ENCODE measurements around the gene SULT1C2. TPM values are rescaled to one million over a fixed set of nuclear protein-coding genes. Genes with fewer than 3 reads are reported as not detected.
A peak's percentile ranks its signal among the peaks of the same experiment; 100 is the strongest.

Gene SULT1C2
- polyA plus RNA-seq (2013), result 0.03 TPM

- H3K27ac ChIP-seq (ENCODE audit: insufficient read depth in 1 of 2, low read depth in 1 of 2, low read length in 2 of 2, poor library complexity in 1 of 2, severe bottlenecking in 2 of 2), result no peak within 1 kb of the TSS
- DNase-seq, result peak in 1 of 3 donors; percentile 50
- peaks cover 0 to 2% (median 0%) of the 10 kb centered on the region in 5 experiments for H3K9me3 ChIP-seq (ENCODE audit: control extremely low read depth in 1 of 5, control insufficient read depth in 4 of 5, insufficient read depth in 2 of 5, low read depth in 1 of 5, low read length in 4 of 5)
- no peaks in the 10 kb centered on the region for H3K36me3 ChIP-seq (ENCODE audit: control insufficient read depth in 4 of 4, insufficient read depth in 4 of 4, low read length in 3 of 4)
- POLR2A ChIA-PET, result no interaction called here
- H3K4me1 ChIP-seq (ENCODE audit: control extremely low read depth in 1 of 4, control insufficient read depth in 4 of 4, insufficient read depth in 4 of 4, low read length in 3 of 4), result peaks cover 0 to 11% (median 5%) of the 10 kb centered on the region in 4 experiments
- no peak within 1 kb of the TSS for H3K4me3 ChIP-seq (ENCODE audit: control insufficient read depth in 1 of 7, extremely low read depth in 1 of 7, insufficient read depth in 4 of 7, low read depth in 2 of 7, low read length in 6 of 7)
- no peaks in the 10 kb centered on the region for H3K27me3 ChIP-seq (replicated peaks in 2 of 5; ENCODE audit: control insufficient read depth in 4 of 5, insufficient read depth in 5 of 5, low read length in 4 of 5)
- CTCF ChIA-PET, result no interaction called here
- 59% methylated on average over 6 of the region's 7 CpGs for WGBS (ENCODE audit: insufficient coverage)
Observed at GRCh38 chr2:108288534-108289106, at the start of gene SULT1C2. TSS of gene SULT1C2 (plus strand) at chr2:108288895. CDS start at chr2:108293668, 4,773 bp downstream.

- H3K9me3 ChIP-seq (ENCODE audit: control extremely low read depth in 1 of 5, control insufficient read depth in 4 of 5, insufficient read depth in 2 of 5, low read depth in 1 of 5, low read length in 4 of 5), result peaks cover 1 to 22% (median 8%) of the 10 kb centered on the region in 5 experiments
- no peaks in the 10 kb centered on the region for H3K36me3 ChIP-seq (ENCODE audit: control insufficient read depth in 4 of 4, insufficient read depth in 4 of 4, low read length in 3 of 4)
- no peak for DNase-seq
- ChIA-PET POLR2A (no interaction called here), CTCF (no interaction called here)
- no peaks in the 10 kb centered on the region for H3K27me3 ChIP-seq (replicated peaks in 2 of 5; ENCODE audit: control insufficient read depth in 4 of 5, insufficient read depth in 5 of 5, low read length in 4 of 5)
- no peak within 1 kb of the TSS for H3K4me3 ChIP-seq (ENCODE audit: control insufficient read depth in 1 of 7, extremely low read depth in 1 of 7, insufficient read depth in 4 of 7, low read depth in 2 of 7, low read length in 6 of 7)
- H3K4me1 ChIP-seq (ENCODE audit: control extremely low read depth in 1 of 4, control insufficient read depth in 4 of 4, insufficient read depth in 4 of 4, low read length in 3 of 4), result no peaks in the 10 kb centered on the region
- WGBS (ENCODE audit: insufficient coverage), result 67% methylated on average over 2 of the region's 2 CpGs
- no peak within 1 kb of the TSS for H3K27ac ChIP-seq (ENCODE audit: insufficient read depth in 1 of 2, low read depth in 1 of 2, low read length in 2 of 2, poor library complexity in 1 of 2, severe bottlenecking in 2 of 2)
Observed at GRCh38 chr2:108239786-108240185, 48.9 kb upstream of the SULT1C2 start, which contains the start of gene SULT1C3. TSS of gene SULT1C3 (plus strand) at chr2:108239968. CDS start at chr2:108247195, 7,227 bp downstream.

DNA sequence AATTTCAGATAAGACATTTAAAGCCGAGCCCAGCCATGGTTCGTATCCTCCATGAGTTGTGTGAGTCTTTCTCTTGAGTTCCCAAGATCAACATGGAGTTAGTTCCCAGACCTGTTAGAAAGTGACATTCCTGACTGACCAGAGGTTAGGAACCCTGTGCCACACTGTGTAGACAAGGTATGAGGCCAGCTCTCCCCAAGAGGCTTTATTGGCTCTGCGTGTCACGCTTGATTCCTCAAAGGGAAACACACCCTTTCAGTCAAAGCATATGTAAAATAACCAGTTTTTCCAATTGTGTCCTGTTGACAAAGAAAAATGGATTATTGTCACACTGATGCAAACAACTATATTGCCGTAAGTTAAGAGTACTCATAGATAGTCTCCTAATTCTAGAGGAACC lies 47.7 kb upstream of the SULT1C2 start:
- POLR2A ChIA-PET, result no interaction called here
- WGBS (ENCODE audit: insufficient coverage), result 94% methylated on average over 2 of the region's 5 CpGs
- Histone ChIP-seq H3K36me3 (ENCODE audit: control insufficient read depth in 4 of 4, insufficient read depth in 4 of 4, low read length in 3 of 4) (no peaks in the 10 kb centered on the region), H3K27me3 (replicated peaks in 2 of 5; ENCODE audit: control insufficient read depth in 4 of 5, insufficient read depth in 5 of 5, low read length in 4 of 5) (no peaks in the 10 kb centered on the region), H3K27ac (ENCODE audit: insufficient read depth in 1 of 2, low read depth in 1 of 2, low read length in 2 of 2, poor library complexity in 1 of 2, severe bottlenecking in 2 of 2) (no peak overlapping the region), H3K9me3 (ENCODE audit: control extremely low read depth in 1 of 5, control insufficient read depth in 4 of 5, insufficient read depth in 2 of 5, low read depth in 1 of 5, low read length in 4 of 5) (peaks cover under 1 to 23% (median 8%) of the 10 kb centered on the region in 5 experiments), H3K4me1 (ENCODE audit: control extremely low read depth in 1 of 4, control insufficient read depth in 4 of 4, insufficient read depth in 4 of 4, low read length in 3 of 4) (no peaks in the 10 kb centered on the region), H3K4me3 (ENCODE audit: control insufficient read depth in 1 of 7, extremely low read depth in 1 of 7, insufficient read depth in 4 of 7, low read depth in 2 of 7, low read length in 6 of 7) (no peak overlapping the region)
- no peak for DNase-seq
- CTCF ChIA-PET, result interaction anchor here (1.0 kb wide), 1 partner anchor 12 kb away, joined by 4 read pairs; no protein-coding TSS in a partner anchor

- Histone ChIP-seq H3K9me3 (ENCODE audit: control extremely low read depth in 1 of 5, control insufficient read depth in 4 of 5, insufficient read depth in 2 of 5, low read depth in 1 of 5, low read length in 4 of 5) (peaks cover 0 to 8% (median 0%) of the 10 kb centered on the region in 5 experiments), H3K36me3 (ENCODE audit: control insufficient read depth in 4 of 4, insufficient read depth in 4 of 4, low read length in 3 of 4) (no peaks in the 10 kb centered on the region), H3K27ac (ENCODE audit: insufficient read depth in 1 of 2, low read depth in 1 of 2, low read length in 2 of 2, poor library complexity in 1 of 2, severe bottlenecking in 2 of 2) (no peak overlapping the region), H3K27me3 (replicated peaks in 2 of 5; ENCODE audit: control insufficient read depth in 4 of 5, insufficient read depth in 5 of 5, low read length in 4 of 5) (no peaks in the 10 kb centered on the region), H3K4me3 (ENCODE audit: control insufficient read depth in 1 of 7, extremely low read depth in 1 of 7, insufficient read depth in 4 of 7, low read depth in 2 of 7, low read length in 6 of 7) (no peak overlapping the region), H3K4me1 (ENCODE audit: control extremely low read depth in 1 of 4, control insufficient read depth in 4 of 4, insufficient read depth in 4 of 4, low read length in 3 of 4) (no peaks in the 10 kb centered on the region)
- no CpG with 5 or more reads among the region's 1 CpG for WGBS (ENCODE audit: insufficient coverage)
- ChIA-PET CTCF (interaction anchor here (1.6 kb wide), 1 partner anchor 25 kb away, joined by 4 read pairs; no protein-coding TSS in a partner anchor), POLR2A (interaction anchor here (0.7 kb wide), 1 partner anchor 11 kb away, joined by 3 read pairs; no protein-coding TSS in a partner anchor)
- no peak for DNase-seq
Observed at GRCh38 chr2:108243566-108243965, 45.1 kb upstream of the SULT1C2 start.

GRCh38 chr2:108244667-108245414 lies 43.9 kb upstream of the SULT1C2 start:
- Histone ChIP-seq H3K9me3 (ENCODE audit: control extremely low read depth in 1 of 5, control insufficient read depth in 4 of 5, insufficient read depth in 2 of 5, low read depth in 1 of 5, low read length in 4 of 5) (peaks cover 0 to 6% (median 0%) of the 10 kb centered on the region in 5 experiments), H3K36me3 (ENCODE audit: control insufficient read depth in 4 of 4, insufficient read depth in 4 of 4, low read length in 3 of 4) (no peaks in the 10 kb centered on the region), H3K4me3 (ENCODE audit: control insufficient read depth in 1 of 7, extremely low read depth in 1 of 7, insufficient read depth in 4 of 7, low read depth in 2 of 7, low read length in 6 of 7) (no peak overlapping the region), H3K4me1 (ENCODE audit: control extremely low read depth in 1 of 4, control insufficient read depth in 4 of 4, insufficient read depth in 4 of 4, low read length in 3 of 4) (no peaks in the 10 kb centered on the region), H3K27ac (ENCODE audit: insufficient read depth in 1 of 2, low read depth in 1 of 2, low read length in 2 of 2, poor library complexity in 1 of 2, severe bottlenecking in 2 of 2) (no peak overlapping the region), H3K27me3 (replicated peaks in 2 of 5; ENCODE audit: control insufficient read depth in 4 of 5, insufficient read depth in 5 of 5, low read length in 4 of 5) (no peaks in the 10 kb centered on the region)
- POLR2A ChIA-PET, result no interaction called here
- CTCF ChIA-PET, result interaction anchor here (1.6 kb wide), 1 partner anchor 26 kb away, joined by 4 read pairs; no protein-coding TSS in a partner anchor
- WGBS (ENCODE audit: insufficient coverage), result 95% methylated on average over 2 of the region's 2 CpGs
- DNase-seq, result no peak

GRCh38 chr2:108253106-108253505 lies 35.6 kb upstream of the SULT1C2 start:
- DNase-seq, result no peak
- H3K9me3 ChIP-seq (ENCODE audit: control extremely low read depth in 1 of 5, control insufficient read depth in 4 of 5, insufficient read depth in 2 of 5, low read depth in 1 of 5, low read length in 4 of 5), result no peaks in the 10 kb centered on the region
- H3K4me3 ChIP-seq (ENCODE audit: control insufficient read depth in 1 of 7, extremely low read depth in 1 of 7, insufficient read depth in 4 of 7, low read depth in 2 of 7, low read length in 6 of 7), result no peak overlapping the region
- no peak overlapping the region for H3K27ac ChIP-seq (ENCODE audit: insufficient read depth in 1 of 2, low read depth in 1 of 2, low read length in 2 of 2, poor library complexity in 1 of 2, severe bottlenecking in 2 of 2)
- ChIA-PET CTCF (interaction anchor here (1.6 kb wide), 1 partner anchor 12 kb away, joined by 4 read pairs; no protein-coding TSS in a partner anchor), POLR2A (no interaction called here)
- no peaks in the 10 kb centered on the region for H3K36me3 ChIP-seq (ENCODE audit: control insufficient read depth in 4 of 4, insufficient read depth in 4 of 4, low read length in 3 of 4)
- no CpG with 5 or more reads among the region's 1 CpG for WGBS (ENCODE audit: insufficient coverage)
- H3K27me3 ChIP-seq (replicated peaks in 2 of 5; ENCODE audit: control insufficient read depth in 4 of 5, insufficient read depth in 5 of 5, low read length in 4 of 5), result no peaks in the 10 kb centered on the region
- no peaks in the 10 kb centered on the region for H3K4me1 ChIP-seq (ENCODE audit: control extremely low read depth in 1 of 4, control insufficient read depth in 4 of 4, insufficient read depth in 4 of 4, low read length in 3 of 4)

DNA sequence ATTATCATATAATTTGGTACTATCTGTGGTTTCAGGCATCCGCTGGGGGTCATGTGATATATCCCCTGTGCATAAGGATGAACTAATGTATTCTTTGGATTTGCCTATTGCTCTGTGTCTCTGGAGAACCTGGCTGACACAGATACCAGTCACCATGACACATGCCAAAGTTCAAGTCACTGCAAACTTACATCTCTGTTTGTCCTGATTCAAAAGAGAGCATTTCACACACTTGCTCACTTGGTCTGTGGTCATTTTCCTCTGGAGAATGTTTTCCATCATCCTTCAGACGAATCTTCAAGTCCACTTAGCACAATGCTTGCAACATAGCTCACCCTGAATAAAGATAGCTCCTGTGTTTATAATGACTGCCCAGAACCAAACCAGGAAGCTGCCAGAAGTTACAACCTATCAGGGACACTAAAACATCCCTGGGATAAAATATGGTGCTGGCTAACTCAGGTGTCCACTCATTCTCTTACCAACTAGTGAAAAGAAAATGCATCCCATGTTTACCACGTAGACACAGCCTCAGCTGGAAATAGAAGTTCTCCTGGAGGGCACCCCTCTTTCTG lies 30.9 kb upstream of the SULT1C2 start:
- Histone ChIP-seq H3K36me3 (ENCODE audit: control insufficient read depth in 4 of 4, insufficient read depth in 4 of 4, low read length in 3 of 4) (no peaks in the 10 kb centered on the region), H3K4me3 (ENCODE audit: control insufficient read depth in 1 of 7, extremely low read depth in 1 of 7, insufficient read depth in 4 of 7, low read depth in 2 of 7, low read length in 6 of 7) (no peak overlapping the region), H3K27ac (ENCODE audit: insufficient read depth in 1 of 2, low read depth in 1 of 2, low read length in 2 of 2, poor library complexity in 1 of 2, severe bottlenecking in 2 of 2) (no peak overlapping the region), H3K9me3 (ENCODE audit: control extremely low read depth in 1 of 5, control insufficient read depth in 4 of 5, insufficient read depth in 2 of 5, low read depth in 1 of 5, low read length in 4 of 5) (peaks cover 0 to 1% (median 0%) of the 10 kb centered on the region in 5 experiments), H3K4me1 (ENCODE audit: control extremely low read depth in 1 of 4, control insufficient read depth in 4 of 4, insufficient read depth in 4 of 4, low read length in 3 of 4) (no peaks in the 10 kb centered on the region), H3K27me3 (replicated peaks in 2 of 5; ENCODE audit: control insufficient read depth in 4 of 5, insufficient read depth in 5 of 5, low read length in 4 of 5) (no peaks in the 10 kb centered on the region)
- WGBS (ENCODE audit: insufficient coverage), result 100% methylated on average over 1 of the region's 3 CpGs
- POLR2A ChIA-PET, result no interaction called here
- DNase-seq, result no peak
- CTCF ChIA-PET, result no interaction called here
